ENCODE measurements around the gene ADH1C.

ADH1C gene

DNA sequence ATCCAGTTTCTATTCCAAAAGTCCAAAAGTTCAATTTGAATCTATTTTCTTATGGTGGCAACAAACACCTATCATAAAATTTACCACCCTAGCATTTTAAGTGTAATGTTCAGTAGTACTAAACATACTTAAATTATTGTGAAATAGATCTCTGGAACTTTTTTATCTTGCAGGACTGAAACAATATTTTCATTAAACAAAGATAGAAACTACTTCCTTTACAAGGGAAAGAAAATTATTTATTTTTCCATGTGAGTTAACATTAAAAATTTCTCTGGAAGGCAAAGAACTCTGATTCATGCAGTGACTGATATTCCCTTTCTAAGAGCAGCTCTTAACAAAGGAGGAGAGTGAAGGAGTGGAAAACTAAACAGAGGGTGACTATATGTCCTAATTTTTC, 42.4 kb upstream of the ADH1C start:
- H3K79me2 ChIP-seq = no peaks in the 10 kb centered on the region
- H3K4me2 ChIP-seq (ENCODE audit: low read length) = no peak overlapping the region
- H3K9ac ChIP-seq = no peak overlapping the region
- no peaks in the 10 kb centered on the region for H3K9me3 ChIP-seq (ENCODE audit: control insufficient read depth, low read length)
- no peaks in the 10 kb centered on the region for H3K27me3 ChIP-seq (ENCODE audit: control insufficient read depth, insufficient read depth, low read length)
- TF ChIP-seq, protein P1, sequence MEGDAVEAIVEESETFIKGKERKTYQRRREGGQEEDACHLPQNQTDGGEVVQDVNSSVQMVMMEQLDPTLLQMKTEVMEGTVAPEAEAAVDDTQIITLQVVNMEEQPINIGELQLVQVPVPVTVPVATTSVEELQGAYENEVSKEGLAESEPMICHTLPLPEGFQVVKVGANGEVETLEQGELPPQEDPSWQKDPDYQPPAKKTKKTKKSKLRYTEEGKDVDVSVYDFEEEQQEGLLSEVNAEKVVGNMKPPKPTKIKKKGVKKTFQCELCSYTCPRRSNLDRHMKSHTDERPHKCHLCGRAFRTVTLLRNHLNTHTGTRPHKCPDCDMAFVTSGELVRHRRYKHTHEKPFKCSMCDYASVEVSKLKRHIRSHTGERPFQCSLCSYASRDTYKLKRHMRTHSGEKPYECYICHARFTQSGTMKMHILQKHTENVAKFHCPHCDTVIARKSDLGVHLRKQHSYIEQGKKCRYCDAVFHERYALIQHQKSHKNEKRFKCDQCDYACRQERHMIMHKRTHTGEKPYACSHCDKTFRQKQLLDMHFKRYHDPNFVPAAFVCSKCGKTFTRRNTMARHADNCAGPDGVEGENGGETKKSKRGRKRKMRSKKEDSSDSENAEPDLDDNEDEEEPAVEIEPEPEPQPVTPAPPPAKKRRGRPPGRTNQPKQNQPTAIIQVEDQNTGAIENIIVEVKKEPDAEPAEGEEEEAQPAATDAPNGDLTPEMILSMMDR (IDR thresholded peaks at IDR 0.05) = no peak
- H3K4me3 ChIP-seq (ENCODE audit: low read depth, low read length) = no peak overlapping the region
- H3K4me1 ChIP-seq = no peaks in the 10 kb centered on the region
- H3K36me3 ChIP-seq (ENCODE audit: control insufficient read depth, insufficient read depth, low read length) = no peaks in the 10 kb centered on the region
- no peak overlapping the region for H2AFZ ChIP-seq
- H3K27ac ChIP-seq = no peak overlapping the region

GRCh38 chr4:99390055-99390454, 37.5 kb upstream of the ADH1C start:
- H3K79me2 ChIP-seq = no peaks in the 10 kb centered on the region
- TF ChIP-seq, protein P1 (IDR thresholded peaks at IDR 0.05) = no peak
- no peaks in the 10 kb centered on the region for H3K27me3 ChIP-seq (ENCODE audit: control insufficient read depth, insufficient read depth, low read length)
- no peak overlapping the region for H2AFZ ChIP-seq
- H3K27ac ChIP-seq = no peak overlapping the region
- H3K4me1 ChIP-seq = no peaks in the 10 kb centered on the region
- H3K36me3 ChIP-seq (ENCODE audit: control insufficient read depth, insufficient read depth, low read length) = no peaks in the 10 kb centered on the region
- H3K4me2 ChIP-seq (ENCODE audit: low read length) = no peak overlapping the region
- no peaks in the 10 kb centered on the region for H3K9me3 ChIP-seq (ENCODE audit: control insufficient read depth, low read length)
- H3K4me3 ChIP-seq (ENCODE audit: low read depth, low read length) = no peak overlapping the region
- no peak overlapping the region for H3K9ac ChIP-seq

DNA sequence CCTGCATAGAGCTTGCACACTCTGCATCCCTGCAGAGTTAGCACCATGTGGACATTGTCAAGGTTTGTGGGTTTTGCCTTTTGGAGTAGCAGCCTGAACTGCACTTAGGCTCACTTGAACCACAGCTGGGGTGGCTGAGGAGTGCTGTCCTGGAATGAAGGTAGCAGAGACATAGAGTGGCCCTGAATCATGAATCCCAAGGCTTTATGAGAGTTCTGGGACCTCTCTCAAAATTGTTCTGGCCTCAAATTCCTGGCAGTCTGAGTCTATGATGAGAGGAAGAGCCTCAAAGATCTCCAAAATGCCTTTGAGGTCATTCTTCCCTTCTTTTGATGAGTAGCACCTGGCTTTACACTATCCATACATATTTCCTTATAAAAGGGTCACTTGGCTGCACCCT, 37.1 kb upstream of the ADH1C start:
- Histone ChIP-seq H3K4me2 (ENCODE audit: low read length) (no peak overlapping the region), H3K36me3 (ENCODE audit: control insufficient read depth, insufficient read depth, low read length) (no peaks in the 10 kb centered on the region), H3K9ac (no peak overlapping the region), H3K27me3 (ENCODE audit: control insufficient read depth, insufficient read depth, low read length) (no peaks in the 10 kb centered on the region), H2AFZ (no peak overlapping the region), H3K4me1 (no peaks in the 10 kb centered on the region), H3K9me3 (ENCODE audit: control insufficient read depth, low read length) (no peaks in the 10 kb centered on the region), H3K4me3 (ENCODE audit: low read depth, low read length) (no peak overlapping the region), H3K27ac (no peak overlapping the region), H3K79me2 (no peaks in the 10 kb centered on the region)
- TF ChIP-seq, protein P1 (IDR thresholded peaks at IDR 0.05) = no peak

- Histone ChIP-seq H3K27ac (no peak overlapping the region), H3K4me2 (ENCODE audit: low read length) (no peak overlapping the region), H3K9ac (no peak overlapping the region), H3K4me1 (no peaks in the 10 kb centered on the region), H3K9me3 (ENCODE audit: control insufficient read depth, low read length) (no peaks in the 10 kb centered on the region), H2AFZ (no peak overlapping the region), H3K4me3 (ENCODE audit: low read depth, low read length) (no peak overlapping the region), H3K27me3 (ENCODE audit: control insufficient read depth, insufficient read depth, low read length) (no peaks in the 10 kb centered on the region), H3K79me2 (no peaks in the 10 kb centered on the region), H3K36me3 (ENCODE audit: control insufficient read depth, insufficient read depth, low read length) (no peaks in the 10 kb centered on the region)
- TF ChIP-seq, protein P1 (IDR thresholded peaks at IDR 0.05) = no peak
These were observed 31.4 kb upstream of the ADH1C start for GRCh38 chr4:99383833-99384392.

DNA sequence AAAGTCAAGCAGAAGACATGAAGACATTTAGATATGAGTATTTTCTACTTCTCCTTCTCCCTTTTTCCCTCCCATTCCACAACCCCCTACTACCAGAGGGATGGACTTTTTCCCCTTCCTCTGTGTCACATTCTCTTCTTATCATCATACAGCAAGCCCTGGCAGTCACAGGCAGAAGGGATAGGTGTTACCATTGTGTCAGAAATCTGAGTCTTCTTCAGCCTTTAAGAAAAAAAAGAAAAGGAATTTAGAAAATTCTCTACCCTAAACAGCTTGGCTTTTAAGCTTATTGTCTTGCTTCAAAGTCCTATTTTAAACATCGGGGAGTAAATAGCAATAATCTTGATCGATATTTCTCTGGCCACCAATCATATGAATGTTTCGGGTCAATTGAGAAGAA, 30.9 kb upstream of the ADH1C start:
- TF ChIP-seq, protein P1 (IDR thresholded peaks at IDR 0.05) = no peak
- Histone ChIP-seq H3K4me3 (ENCODE audit: low read depth, low read length) (no peak overlapping the region), H3K79me2 (no peaks in the 10 kb centered on the region), H3K4me2 (ENCODE audit: low read length) (no peak overlapping the region), H3K27me3 (ENCODE audit: control insufficient read depth, insufficient read depth, low read length) (no peaks in the 10 kb centered on the region), H3K36me3 (ENCODE audit: control insufficient read depth, insufficient read depth, low read length) (no peaks in the 10 kb centered on the region), H3K9ac (no peak overlapping the region), H3K4me1 (no peaks in the 10 kb centered on the region), H2AFZ (no peak overlapping the region), H3K27ac (no peak overlapping the region), H3K9me3 (ENCODE audit: control insufficient read depth, low read length) (no peaks in the 10 kb centered on the region)

Measured in parathyroid adenoma (tissue), 2 donors.